Urinary bladder (tissue), 4 donors: ENCODE data around the gene LTA4H. TPM values are rescaled to one million over a fixed set of nuclear protein-coding genes. Genes with fewer than 3 reads are reported as not detected.
"Not testable (repeated sequence)": the region's sequence is repeated elsewhere in the genome, so short reads cannot be mapped to it uniquely, and the experiment has no call there.

Experiments used
- DNase-seq: peaks from one replicate; pipeline ENCODE4 v3.0.0-alpha.2; 2015; ENCODE audit errors: extremely low spot score
- H3K27ac ChIP-seq: one replicate; pipeline ENCODE4 v1.5.1; 2013; ENCODE audit warnings: low read depth, mild to moderate bottlenecking, moderate library complexity
- H3K36me3 ChIP-seq: one replicate; pipeline ENCODE4 v1.6.1; 2013; ENCODE audit warnings: mild to moderate bottlenecking, moderate library complexity; ENCODE audit not compliant: insufficient read depth
- H3K4me1 ChIP-seq: one replicate; pipeline ENCODE4 v1.6.1; 2013; ENCODE audit warnings: mild to moderate bottlenecking, moderate library complexity; ENCODE audit not compliant: insufficient read depth
- H3K4me3 ChIP-seq: one replicate; pipeline ENCODE4 v1.5.1; 2013; ENCODE audit warnings: low read depth, low read length
- WGBS: extraction: QIAGEN DNeasy Blood & Tissue Kit; methylation state at CpG from one replicate; pipeline ENCODE4 v1.1.7; 2013; 5-methylcytosine and 5-hydroxymethylcytosine counted together
- polyA plus RNA-seq: library from polyadenylated mRNA; stranded (reverse); fragments of 200-250 nt; gene quantifications from one replicate; pipeline ENCODE4 v1.2.3, GENCODE V29; 2013
- total RNA-seq: library from RNA; depleted of rRNA; stranded (reverse); fragments of >200 nt; gene quantifications from one replicate; pipeline ENCODE4 v1.2.3, GENCODE V29; 2014
- donor health status: healthy with polysubstance abuse.
- donor health status: healthy.

The LTA4H gene
- total and polyA plus RNA-seq, 2 donors: 55.3 to 79.3 TPM

- Histone ChIP-seq H3K27ac (no peak overlapping the region), H3K36me3 (no peaks in the 10 kb centered on the region), H3K4me1 (peaks cover 1% of the 10 kb centered on the region), H3K4me3 (no peak overlapping the region)
- WGBS: 39% methylated on average over 1 of the region's 1 CpG
- no peak for DNase-seq
Observed at GRCh38 chr12:95982602-95983001, 52.8 kb downstream of the LTA4H start.

- H3K36me3 ChIP-seq: no peaks in the 10 kb centered on the region
- no peak overlapping the region for H3K27ac ChIP-seq
- no peak for DNase-seq
- H3K4me3 ChIP-seq: no peak overlapping the region
- no peaks in the 10 kb centered on the region for H3K4me1 ChIP-seq
- WGBS: 90% methylated on average over 5 of the region's 5 CpGs
Observed at GRCh38 chr12:95980437-95980836, 55.0 kb downstream of the LTA4H start.

- no peaks in the 10 kb centered on the region for H3K36me3 ChIP-seq
- no peak for DNase-seq
- no peak overlapping the region for H3K4me3 ChIP-seq
- WGBS: 84% methylated on average over 3 of the region's 3 CpGs
- no peak overlapping the region for H3K27ac ChIP-seq
- H3K4me1 ChIP-seq: no peaks in the 10 kb centered on the region
Observed at GRCh38 chr12:95978774-95979173, 56.6 kb downstream of the LTA4H start.

- H3K4me1 ChIP-seq: no peaks in the 10 kb centered on the region
- no peak overlapping the region for H3K4me3 ChIP-seq
- WGBS: 91% methylated on average over 5 of the region's 5 CpGs
- no peak for DNase-seq
- H3K27ac ChIP-seq: no peak overlapping the region
- no peaks in the 10 kb centered on the region for H3K36me3 ChIP-seq
Observed at GRCh38 chr12:95978351-95978750, 57.0 kb downstream of the LTA4H start.

- H3K4me1 ChIP-seq: no peaks in the 10 kb centered on the region
- no peak for DNase-seq
- no peaks in the 10 kb centered on the region for H3K36me3 ChIP-seq
- H3K27ac ChIP-seq: no peak overlapping the region
- WGBS: 85% methylated on average over 11 of the region's 11 CpGs
- H3K4me3 ChIP-seq: no peak overlapping the region
Observed at GRCh38 chr12:95977764-95978305, 57.6 kb downstream of the LTA4H start.

- no peak overlapping the region for H3K4me3 ChIP-seq
- no peak for DNase-seq
- no peaks in the 10 kb centered on the region for H3K36me3 ChIP-seq
- H3K4me1 ChIP-seq: no peaks in the 10 kb centered on the region
- H3K27ac ChIP-seq: no peak overlapping the region
- WGBS: 92% methylated on average over 8 of the region's 8 CpGs
Observed at GRCh38 chr12:95976416-95976832, 59.0 kb downstream of the LTA4H start.

- WGBS: 89% methylated on average over 4 of the region's 4 CpGs
- Histone ChIP-seq H3K27ac (no peak overlapping the region), H3K36me3 (no peaks in the 10 kb centered on the region), H3K4me3 (no peak overlapping the region), H3K4me1 (no peaks in the 10 kb centered on the region)
- no peak for DNase-seq
Observed at GRCh38 chr12:95975491-95975890, 59.9 kb downstream of the LTA4H start.

GRCh38 chr12:95974358-95974757 is 61.0 kb downstream of the LTA4H start:
- H3K36me3 ChIP-seq: no peaks in the 10 kb centered on the region
- no peak for DNase-seq
- WGBS: 62% methylated on average over 2 of the region's 2 CpGs
- H3K27ac ChIP-seq: no peak overlapping the region
- H3K4me3 ChIP-seq: no peak overlapping the region
- H3K4me1 ChIP-seq: no peaks in the 10 kb centered on the region

GRCh38 chr12:95972832-95973456 is 62.4 kb downstream of the LTA4H start:
- Histone ChIP-seq H3K36me3 (no peaks in the 10 kb centered on the region), H3K27ac (no peak overlapping the region), H3K4me1 (no peaks in the 10 kb centered on the region), H3K4me3 (no peak overlapping the region)
- 73% methylated on average over 4 of the region's 4 CpGs for WGBS
- no peak for DNase-seq

GRCh38 chr12:95970905-95971304 is 64.5 kb downstream of the LTA4H start:
- H3K4me1 ChIP-seq: no peaks in the 10 kb centered on the region
- no peaks in the 10 kb centered on the region for H3K36me3 ChIP-seq
- H3K4me3 ChIP-seq: no peak overlapping the region
- WGBS: 65% methylated on average over 7 of the region's 7 CpGs
- H3K27ac ChIP-seq: no peak overlapping the region
- DNase-seq: no peak

- not testable (repeated sequence) for H3K36me3 ChIP-seq, DNase-seq, H3K4me3 ChIP-seq, H3K27ac ChIP-seq, H3K4me1 ChIP-seq
- 97% methylated on average over 28 of the region's 28 CpGs for WGBS
Observed at GRCh38 chr12:95969116-95969515, 66.3 kb downstream of the LTA4H start.

- Histone ChIP-seq H3K4me3 (no peak overlapping the region), H3K36me3 (no peaks in the 10 kb centered on the region), H3K27ac (no peak overlapping the region), H3K4me1 (no peaks in the 10 kb centered on the region)
- DNase-seq: no peak
- 93% methylated on average over 2 of the region's 2 CpGs for WGBS
Observed at GRCh38 chr12:95967301-95967700, 68.1 kb downstream of the LTA4H start.

- DNase-seq: no peak
- Histone ChIP-seq H3K27ac (no peak overlapping the region), H3K4me1 (no peaks in the 10 kb centered on the region), H3K36me3 (no peaks in the 10 kb centered on the region), H3K4me3 (no peak overlapping the region)
- WGBS: 78% methylated on average over 7 of the region's 7 CpGs
Observed at GRCh38 chr12:95966287-95966870, 69.0 kb downstream of the LTA4H start.

- Histone ChIP-seq H3K36me3 (no peaks in the 10 kb centered on the region), H3K4me3 (no peak overlapping the region), H3K27ac (no peak overlapping the region), H3K4me1 (no peaks in the 10 kb centered on the region)
- DNase-seq: no peak
- 84% methylated on average over 2 of the region's 2 CpGs for WGBS
Observed at GRCh38 chr12:95963096-95963495, 72.3 kb downstream of the LTA4H start.
